Coronary artery (tissue), 2 donors: ENCODE data around the gene GYPB.
"Not testable (repeated sequence)": the region's sequence is repeated elsewhere in the genome, so short reads cannot be mapped to it uniquely, and the experiment has no call there.

Experiments used
- DNase-seq: peaks from one replicate; pipeline ENCODE4 v3.0.0-alpha.2; 2017; ENCODE audit warnings: low spot score
- H3K27ac ChIP-seq, 2 donors: fragments of 200-600 bp; sonication (generic); one replicate each; pipeline ENCODE4 v1.5.1; 2016 to 2019
- H3K4me3 ChIP-seq: fragments of 200-600 bp; sonication (generic); 2 replicates; pipeline ENCODE4 v1.5.1; 2016; ENCODE audit warnings: mild to moderate bottlenecking, moderate library complexity
- CTCF ChIP-seq: fragments of 200-600 bp; sonication (generic); IDR thresholded peaks from one replicate; pipeline ENCODE4 v1.5.1; 2019; ENCODE audit warnings: antibody characterized with exemption

GYPB gene

GRCh38 chr4:144019277-144019676 lies at the start of gene GYPB:
GYPB (minus strand) TSS chr4:144019380; CDS start chr4:144019287, 93 bp downstream.
- not testable (repeated sequence) for H3K27ac ChIP-seq, H3K4me3 ChIP-seq, DNase-seq

DNA sequence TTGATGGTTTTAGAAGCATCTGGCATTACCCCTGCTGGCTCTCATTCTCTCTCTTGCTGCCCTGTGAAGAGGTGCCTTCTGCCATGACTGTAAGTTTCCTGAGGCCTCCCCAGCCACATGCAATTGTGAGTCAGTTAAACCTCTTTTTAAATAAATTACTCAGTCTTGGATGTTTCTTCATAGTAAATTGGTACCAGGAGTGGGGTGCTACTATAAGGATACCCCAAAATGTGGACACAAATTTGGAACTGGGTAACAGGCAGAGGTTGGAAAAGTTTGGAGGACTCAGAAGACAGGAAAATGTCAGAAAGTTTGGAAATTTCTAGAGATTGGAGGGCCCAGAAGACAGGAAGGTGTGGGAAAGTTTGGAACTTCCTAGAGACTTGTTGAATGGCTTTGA lies 42.4 kb upstream of the GYPB start:
- not testable (repeated sequence) for H3K4me3 ChIP-seq, H3K27ac ChIP-seq, DNase-seq

DNA sequence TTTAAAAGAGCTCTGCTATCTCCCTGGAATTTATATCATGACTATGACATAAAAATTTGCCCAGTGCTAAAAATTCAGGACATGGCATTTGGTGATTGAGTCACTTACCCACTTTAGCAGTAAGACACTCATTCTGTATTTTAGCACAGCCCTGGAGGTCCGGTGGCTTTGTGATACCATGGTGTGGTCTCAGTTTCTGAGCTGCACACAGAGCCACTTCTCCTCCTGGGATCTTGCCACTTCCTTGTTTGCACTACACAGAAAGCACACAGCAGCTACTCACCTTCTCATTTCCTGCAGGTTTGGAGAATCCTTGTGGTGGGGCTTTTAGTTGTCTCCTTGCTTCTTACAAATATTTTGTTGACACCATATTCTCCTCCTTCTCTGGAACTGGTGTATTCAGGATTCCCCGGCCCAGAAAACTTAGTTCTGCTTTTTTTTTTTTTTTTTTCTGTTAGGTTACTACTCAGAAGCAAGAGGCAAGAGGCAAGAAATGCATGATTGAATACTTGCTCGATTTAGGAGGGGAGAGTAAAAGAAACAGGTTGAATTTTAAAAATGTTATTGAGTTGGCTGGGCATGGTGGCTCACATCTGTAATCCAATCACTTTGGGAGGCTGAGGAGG lies 41.2 kb upstream of the GYPB start:
- DNase-seq, H3K27ac ChIP-seq, H3K4me3 ChIP-seq: not testable (repeated sequence)

DNA sequence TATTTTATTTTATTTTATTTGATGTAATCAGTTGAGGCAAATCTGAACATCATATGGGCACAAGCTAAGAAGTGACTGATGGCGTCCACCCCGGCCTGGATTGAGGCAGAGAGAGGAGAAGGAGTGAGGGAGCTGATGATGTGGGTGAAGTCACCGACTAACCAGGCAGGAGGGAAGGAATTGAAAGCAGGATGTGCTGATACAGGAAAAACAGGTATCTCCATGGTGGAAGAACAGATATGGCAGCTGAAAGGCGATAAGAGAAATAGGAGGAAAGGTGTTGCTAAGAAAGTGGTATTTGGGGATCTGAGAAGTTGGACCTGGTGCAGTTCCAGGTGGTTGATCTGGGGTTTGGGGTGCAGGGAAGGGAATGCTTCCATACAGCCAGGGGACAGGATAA lies 37.6 kb upstream of the GYPB start:
- H3K27ac ChIP-seq: no peak overlapping the region
- no peak for DNase-seq
- H3K4me3 ChIP-seq: no peak overlapping the region
- no peak for TF ChIP-seq CTCF

GRCh38 chr4:144055336-144055735 lies 36.2 kb upstream of the GYPB start:
- DNase-seq, H3K4me3 ChIP-seq, H3K27ac ChIP-seq: not testable (repeated sequence)

DNA sequence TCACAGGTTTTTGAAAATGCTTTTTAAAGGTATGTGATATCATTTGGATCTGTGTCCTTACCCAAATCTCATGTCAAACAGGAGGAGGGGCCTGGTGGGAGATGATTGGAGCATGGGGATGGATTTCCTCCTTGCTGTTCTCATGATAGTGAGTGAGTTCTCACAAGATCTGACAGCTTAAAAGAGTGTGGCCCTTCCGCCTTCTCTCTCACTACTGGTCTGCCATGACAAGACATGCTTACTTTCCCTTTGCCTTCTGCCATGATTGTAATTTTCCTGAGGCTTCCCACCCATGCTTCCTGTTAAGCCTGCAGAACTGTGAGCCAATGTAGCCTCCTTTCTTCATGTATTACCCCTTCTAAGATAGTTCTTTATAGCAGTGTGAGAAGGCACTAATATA lies 32.3 kb upstream of the GYPB start:
- DNase-seq, H3K4me3 ChIP-seq, H3K27ac ChIP-seq: not testable (repeated sequence)

- H3K4me3 ChIP-seq, H3K27ac ChIP-seq, DNase-seq: not testable (repeated sequence)
These were observed 31.5 kb upstream of the GYPB start for GRCh38 chr4:144050631-144051030.

DNA sequence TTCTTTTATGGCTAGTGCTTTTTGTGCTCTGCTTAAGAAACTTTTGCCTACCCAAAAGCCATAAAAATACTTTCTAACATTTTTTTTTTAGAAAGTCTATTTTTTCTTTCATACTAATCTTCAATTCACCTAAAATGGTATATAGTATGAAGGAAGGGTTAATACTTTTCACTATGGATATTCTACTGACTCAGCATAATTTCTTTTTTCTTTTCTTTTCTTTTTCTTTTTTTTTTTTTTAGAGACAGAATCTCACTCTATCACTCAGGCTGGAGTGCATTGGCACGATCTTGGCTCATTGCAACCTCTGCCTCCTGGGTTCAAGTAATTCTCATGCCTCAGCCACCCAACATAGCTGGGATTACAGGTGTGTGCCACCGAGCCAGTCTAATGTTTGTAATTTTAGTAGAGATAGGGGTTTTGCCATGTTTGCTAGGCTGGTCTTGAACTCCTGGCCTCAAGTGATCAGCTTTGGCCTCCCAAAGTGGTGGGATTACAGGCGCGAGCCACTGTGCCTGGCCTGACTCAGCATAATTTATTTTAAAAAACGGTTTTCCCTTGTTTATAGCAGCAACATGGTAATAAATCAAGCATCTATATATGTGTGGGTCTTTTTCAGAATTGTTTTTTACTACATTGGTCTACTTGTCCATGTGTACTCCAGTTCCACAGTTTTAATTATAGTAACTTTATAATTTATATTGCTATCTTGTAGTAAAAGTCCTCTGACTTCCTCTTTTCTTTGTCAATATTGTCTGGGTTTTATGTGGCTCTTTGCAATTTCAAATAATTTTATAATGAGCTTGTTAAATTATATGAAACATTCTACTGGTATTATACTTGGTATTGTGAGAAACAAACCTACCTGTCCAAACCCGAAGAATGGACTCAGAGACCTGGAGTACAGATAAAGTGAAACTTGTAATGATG lies 30.6 kb upstream of the GYPB start:
- H3K4me3 ChIP-seq, H3K27ac ChIP-seq, DNase-seq: not testable (repeated sequence)

DNA sequence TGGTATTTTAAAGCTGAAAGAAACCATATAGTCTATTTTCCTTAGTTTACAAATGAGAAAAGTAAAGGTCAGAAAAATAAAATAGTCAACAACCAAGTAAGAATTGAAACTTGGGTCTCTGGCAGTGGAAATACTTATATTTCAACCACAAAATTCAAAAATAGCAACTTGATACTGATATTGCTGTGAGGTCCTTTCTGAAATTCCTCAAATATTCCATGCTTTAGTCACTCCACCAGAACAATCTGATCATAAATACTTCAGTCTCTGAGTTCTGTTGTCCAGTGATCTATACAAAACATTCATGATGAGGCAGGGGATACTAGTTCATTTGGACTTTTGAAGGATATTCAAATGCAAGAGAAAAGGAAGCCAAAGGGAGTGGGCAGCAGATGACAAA lies 25.8 kb upstream of the GYPB start:
- DNase-seq, H3K27ac ChIP-seq, H3K4me3 ChIP-seq: not testable (repeated sequence)

DNA sequence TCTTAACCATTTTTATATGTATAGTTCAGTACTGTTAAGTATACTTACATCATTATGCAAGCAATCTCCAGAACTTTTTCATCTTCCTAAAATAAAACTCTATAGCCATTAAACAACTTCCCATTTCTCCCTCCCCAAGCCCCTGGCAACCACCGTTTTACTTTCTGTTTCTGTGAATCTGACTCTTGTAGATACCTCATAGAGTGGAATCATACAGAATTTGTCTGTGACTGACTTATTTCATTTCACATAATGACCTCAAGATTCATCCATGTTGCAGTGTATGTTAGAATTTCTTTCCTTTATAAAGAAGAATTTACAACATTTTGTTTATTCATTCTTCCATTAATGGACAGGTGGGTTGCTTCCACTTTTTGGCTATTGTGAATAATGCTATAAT lies 13.4 kb upstream of the GYPB start:
- not testable (repeated sequence) for DNase-seq, H3K4me3 ChIP-seq, H3K27ac ChIP-seq

DNA sequence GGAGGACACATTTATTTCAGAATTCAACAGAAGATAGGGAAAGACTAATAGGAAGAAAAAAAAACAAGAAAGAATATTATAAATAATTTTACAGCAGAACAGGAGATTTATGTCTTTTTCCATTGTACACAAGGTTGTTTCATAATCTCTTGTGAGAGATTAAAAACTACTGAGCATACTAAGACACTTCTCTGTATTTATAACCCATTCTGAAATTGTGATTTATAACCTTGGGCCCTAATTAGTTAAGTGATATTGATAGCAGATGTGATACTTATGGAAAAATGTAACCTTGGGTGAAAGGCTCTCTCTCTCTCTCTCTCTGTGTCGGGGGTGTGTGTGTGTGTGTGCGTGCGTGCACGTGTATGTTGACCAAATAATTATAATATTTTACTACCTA lies 12.7 kb upstream of the GYPB start:
- DNase-seq, H3K4me3 ChIP-seq, H3K27ac ChIP-seq: not testable (repeated sequence)

DNA sequence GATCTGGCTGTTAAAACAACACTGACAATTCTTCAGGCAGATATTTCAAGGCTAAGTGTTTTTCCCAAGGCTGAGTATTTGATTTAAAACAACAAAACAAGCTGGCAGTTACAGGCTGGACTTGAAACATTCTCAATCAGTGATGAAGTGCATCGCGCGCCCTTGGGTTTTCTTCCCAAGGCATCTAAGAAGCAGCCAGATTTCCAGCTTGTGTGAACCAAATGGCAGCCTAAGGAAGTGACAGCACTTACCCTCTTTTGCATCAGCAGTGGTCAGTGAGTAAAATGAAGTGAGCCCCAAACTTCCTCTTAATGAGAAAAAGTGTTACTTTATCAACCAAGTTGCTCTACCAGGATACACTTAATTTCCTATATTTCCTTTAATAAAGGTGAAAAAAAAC lies 12.2 kb upstream of the GYPB start:
- H3K27ac ChIP-seq, H3K4me3 ChIP-seq, DNase-seq: not testable (repeated sequence)

DNA sequence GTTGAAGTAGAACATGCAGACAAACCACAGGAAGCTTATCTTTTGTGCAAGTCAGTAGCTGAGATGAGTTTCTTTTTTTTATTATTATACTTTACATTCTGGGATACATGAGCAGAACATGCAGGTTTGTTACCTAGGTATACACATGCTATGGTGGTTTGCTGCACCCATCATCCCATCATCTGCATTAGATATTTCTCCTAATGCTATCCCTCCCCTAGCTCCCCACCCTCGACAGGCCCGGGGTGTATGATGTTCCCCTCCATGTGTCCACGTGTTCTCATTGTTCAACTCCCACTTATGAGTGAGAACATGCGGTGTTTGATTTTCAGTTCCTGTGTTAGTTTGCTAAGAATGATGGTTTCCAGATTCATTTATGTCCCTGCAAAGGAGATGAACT lies 11.5 kb upstream of the GYPB start:
- not testable (repeated sequence) for DNase-seq, H3K4me3 ChIP-seq

DNA sequence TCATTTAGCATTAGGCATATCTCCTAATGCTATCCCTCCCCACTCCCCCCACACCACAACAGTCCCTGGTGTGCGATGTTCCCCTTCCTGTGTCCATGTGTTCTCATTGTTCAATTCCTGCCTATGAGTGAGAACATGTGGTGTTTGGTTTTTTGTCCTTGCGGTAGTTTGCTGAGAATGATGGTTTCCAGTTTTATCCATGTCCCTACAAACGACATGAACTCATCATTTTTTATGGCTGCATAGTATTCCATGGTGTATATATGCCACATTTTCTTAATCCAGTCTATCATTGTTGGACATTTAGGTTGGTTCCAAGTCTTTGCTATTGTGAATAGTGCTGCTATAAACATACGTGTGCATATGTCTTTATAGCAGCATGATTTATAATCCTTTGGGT lies 7.5 kb upstream of the GYPB start:
- H3K4me3 ChIP-seq, H3K27ac ChIP-seq, DNase-seq: not testable (repeated sequence)

More for the DNA sequence above, 11.5 kb upstream of the GYPB start:
- H3K27ac ChIP-seq: not testable (repeated sequence)

- H3K27ac ChIP-seq, H3K4me3 ChIP-seq, DNase-seq: not testable (repeated sequence)
These were observed 5.3 kb upstream of the GYPB start for GRCh38 chr4:144024399-144025053.

DNA sequence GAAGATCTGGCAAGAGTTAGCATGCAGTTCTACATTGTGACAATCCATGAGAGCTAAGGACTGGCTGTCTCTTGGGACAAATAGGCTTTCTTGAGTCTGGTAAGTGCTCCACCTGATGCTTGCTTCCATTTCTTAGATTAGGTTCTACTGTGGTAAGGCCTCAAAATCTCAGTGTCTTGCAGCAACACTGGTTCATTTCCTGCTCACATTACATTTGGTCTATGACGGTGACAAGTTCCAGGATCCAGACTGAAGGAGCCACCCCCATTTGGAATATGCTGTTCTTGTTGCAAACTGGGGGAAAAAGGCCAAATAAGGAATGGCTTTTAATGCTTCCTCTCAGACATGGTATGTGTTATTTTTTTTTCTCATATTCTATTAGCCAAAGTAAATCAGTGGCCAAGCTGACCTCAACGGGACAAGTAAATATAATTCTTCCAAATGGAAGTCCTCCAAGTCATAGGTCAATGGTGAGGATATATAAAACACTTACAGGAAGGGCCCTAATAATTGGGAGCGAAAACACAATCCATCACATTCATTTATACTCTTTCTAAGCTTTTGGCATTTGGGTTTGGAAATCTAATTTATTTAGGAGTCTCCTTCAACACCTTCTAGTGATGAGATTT lies 3.7 kb upstream of the GYPB start:
- not testable (repeated sequence) for H3K27ac ChIP-seq, DNase-seq, H3K4me3 ChIP-seq
